HG03378 (cell line): Measurements from ENCODE around the gene RASA2.
A peak's percentile ranks its signal among the peaks of the same experiment; 100 is the strongest.
"Not testable (repeated sequence)": the region's sequence is repeated elsewhere in the genome, so short reads cannot be mapped to it uniquely, and the experiment has no call there.

ENCODE experiments used
- ATAC-seq: cut with Tn5 transposase; IDR thresholded peaks from one replicate; pipeline ENCODE4 v1.9.1; 2021; ENCODE audit warnings: mild to moderate bottlenecking, moderate library complexity; ENCODE audit not compliant: unreplicated experiment

RASA2 gene

DNA sequence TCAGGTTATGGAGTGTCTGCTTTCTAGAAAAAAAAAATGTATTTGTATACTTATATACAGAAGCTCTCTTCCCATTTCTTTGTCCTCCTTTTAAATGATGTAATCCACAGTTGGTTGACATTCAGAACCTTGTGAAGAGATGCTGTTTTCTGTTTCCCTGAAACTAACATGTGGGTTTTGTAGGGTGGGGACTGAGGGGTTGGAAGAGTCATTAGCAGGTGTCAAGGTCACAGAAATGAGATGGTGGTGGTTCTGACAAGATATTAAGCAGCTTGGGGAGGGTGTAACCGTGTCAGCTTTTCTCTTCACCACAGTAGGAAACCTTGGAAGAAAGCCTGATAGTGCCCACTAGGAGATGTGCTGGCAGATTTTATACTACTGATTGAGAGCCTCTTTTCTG is 2.4 kb downstream of the RASA2 start:
- ATAC-seq = no peak

DNA sequence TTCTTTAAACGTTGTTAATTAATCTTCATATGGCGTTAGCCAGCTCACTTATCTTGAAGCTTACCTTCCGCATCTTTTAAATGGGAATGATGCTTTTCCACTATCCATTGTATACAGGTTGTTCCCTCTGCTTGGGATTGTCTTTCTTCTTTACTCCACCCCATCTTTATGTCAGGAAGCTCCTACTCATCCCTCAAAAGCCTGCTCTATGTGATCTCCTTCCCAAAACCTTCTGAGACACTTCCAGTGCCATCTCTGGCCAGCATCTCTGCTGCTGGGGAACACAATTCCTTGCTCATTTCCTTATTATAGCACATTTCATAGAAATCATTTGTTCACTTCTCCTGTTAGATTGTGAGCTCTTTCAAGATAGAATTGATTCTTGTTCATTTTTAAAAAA is 4.3 kb downstream of the RASA2 start:
- no peak for ATAC-seq

GRCh38 chr3:141491929-141492328 is 5.1 kb downstream of the RASA2 start:
- ATAC-seq = no peak

- no peak for ATAC-seq
Observed at GRCh38 chr3:141493184-141493583, 6.4 kb downstream of the RASA2 start.

DNA sequence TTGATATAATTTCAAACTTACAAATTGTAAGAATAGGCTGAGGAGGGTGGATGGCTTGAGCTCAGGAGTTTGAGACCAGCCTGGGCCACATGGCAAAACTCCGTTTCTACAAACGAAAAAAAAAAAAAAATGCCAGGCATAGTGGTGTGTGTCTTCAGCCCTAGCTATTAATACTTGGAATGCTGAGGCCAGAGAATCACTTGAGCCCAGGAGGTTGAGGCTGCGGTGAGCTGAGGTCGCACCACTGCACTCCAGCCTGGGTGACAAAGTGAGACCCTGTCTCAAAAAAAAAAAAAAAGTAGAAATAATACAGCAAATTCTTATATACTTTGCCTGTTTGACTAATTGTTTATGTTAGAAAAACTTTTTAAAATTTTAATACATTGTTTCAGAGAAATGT is 10.8 kb downstream of the RASA2 start:
- ATAC-seq = not testable (repeated sequence)

DNA sequence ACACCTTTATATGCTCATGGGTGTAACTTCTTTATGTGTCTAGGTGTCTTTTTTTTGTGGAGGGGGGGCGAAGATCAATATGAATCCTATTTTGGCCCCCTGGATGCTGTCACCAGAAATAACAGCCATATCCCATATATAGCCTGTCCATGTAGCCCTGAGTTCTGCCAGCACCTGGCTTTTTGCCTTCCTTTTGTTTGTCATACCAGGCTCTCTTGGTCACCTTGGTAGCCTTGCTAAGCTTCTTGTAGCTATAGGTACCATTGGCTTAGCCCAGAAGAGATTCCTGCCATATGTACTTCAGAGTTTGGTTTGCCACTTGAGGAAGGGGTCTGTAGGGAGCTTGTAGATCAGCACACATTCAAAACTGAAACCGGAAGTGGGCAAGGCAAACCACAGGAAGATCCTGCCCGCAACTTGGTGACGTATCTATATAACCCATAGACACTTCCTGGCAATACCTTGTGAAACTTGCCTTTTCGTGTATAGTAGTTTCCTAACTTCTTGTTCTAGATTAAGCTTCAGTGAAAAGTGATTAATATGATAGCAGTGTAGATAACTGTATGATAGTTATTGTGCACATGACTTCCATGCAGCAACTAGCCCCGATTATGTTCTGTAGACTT is 11.9 kb downstream of the RASA2 start:
- peak; percentile 92 for ATAC-seq

GRCh38 chr3:141499284-141499683 is 12.5 kb downstream of the RASA2 start:
- ATAC-seq = no peak

- ATAC-seq = no peak
Observed at GRCh38 chr3:141499965-141500364, 13.1 kb downstream of the RASA2 start.

DNA sequence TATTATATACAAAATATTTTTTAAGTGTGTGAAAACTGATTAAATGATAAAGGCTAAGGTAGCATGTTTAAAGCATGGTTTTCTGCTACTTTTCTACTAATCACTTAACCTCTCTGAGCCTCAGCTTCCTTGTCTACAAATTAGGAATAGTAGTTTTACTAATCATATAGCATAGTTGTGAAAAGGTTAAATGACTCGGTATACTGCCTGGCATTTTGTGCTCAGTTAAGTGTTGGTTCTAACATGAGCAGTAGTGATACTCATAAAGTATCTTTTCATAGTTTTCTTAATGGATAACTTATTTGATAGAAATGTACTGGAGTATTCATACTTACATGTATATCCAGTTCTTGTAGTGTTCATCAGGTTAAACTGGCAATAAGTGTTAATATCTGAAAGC is 13.6 kb downstream of the RASA2 start:
- no peak for ATAC-seq

DNA sequence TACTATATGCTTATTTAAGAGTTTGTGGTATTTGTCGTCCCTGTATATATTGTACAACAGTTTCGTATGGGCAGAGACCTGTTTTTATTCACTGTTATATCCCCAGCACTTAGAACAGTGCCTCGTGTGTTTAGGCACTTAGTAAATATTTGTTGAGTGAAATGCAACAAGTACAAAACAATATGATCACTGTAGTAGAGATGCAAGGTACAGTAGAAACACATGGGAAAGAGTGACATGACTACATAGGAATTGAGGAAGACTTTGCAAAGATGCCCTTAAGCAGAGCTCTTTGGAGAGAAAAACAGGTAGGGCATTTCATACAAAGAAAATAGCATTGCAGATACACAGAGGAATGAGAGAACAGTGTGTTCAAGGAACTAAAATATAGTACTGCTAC is 18.3 kb downstream of the RASA2 start:
- ATAC-seq = no peak

GRCh38 chr3:141506071-141506470 is 19.2 kb downstream of the RASA2 start:
- ATAC-seq = no peak

DNA sequence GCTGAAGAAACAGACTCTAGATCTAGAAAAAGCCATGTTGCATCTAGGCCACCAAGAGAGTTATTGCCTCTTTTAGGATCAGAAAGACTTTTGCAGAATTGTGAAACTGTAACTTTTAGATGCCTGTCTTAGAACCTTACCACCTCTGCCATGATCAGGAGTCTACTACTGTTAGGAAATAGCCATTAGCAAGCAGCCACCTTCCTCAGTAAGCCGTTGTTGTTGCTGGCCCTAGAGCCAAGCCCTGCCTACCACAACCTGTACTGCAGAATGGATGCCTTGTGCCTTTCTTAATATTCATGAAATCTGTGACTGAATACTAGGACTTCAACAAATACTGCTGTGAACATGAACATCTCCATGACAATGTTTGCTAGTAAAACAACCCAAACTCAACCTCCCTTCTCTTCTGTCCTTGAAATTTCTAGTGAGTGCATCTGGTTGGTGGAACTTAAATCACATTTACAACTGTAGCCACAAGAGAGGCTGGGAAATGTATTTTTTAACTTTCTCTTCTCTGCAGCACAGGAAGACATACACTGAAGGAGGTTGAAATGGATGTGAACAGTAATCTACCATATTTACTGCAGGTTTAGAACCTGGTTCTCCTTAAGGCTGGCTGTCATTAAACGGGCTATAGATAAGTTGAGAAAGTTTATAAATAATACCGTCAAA is 20.7 kb downstream of the RASA2 start:
- no peak for ATAC-seq

- no peak for ATAC-seq
Observed at GRCh38 chr3:141508067-141508436, 21.2 kb downstream of the RASA2 start.

DNA sequence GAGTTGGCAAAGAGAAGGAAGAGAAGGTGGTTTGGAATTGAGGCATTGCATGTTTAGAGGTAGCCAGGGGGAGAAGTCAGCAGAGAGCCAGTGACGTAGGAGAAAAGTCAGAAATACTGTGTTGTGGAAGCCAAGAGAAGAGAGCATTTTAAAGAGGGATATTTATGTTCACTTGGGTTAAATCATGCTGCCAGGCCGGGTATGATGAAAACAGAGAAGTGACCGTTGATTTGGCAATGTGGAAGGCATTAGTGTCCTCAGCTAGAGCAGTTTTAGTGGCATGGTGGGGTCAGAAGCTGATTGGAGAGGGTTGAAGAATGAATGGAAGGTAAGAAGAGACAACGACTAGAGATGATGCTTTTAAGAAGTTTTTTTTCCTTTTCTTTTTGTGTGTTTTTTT is 24.5 kb downstream of the RASA2 start:
- ATAC-seq = no peak

DNA sequence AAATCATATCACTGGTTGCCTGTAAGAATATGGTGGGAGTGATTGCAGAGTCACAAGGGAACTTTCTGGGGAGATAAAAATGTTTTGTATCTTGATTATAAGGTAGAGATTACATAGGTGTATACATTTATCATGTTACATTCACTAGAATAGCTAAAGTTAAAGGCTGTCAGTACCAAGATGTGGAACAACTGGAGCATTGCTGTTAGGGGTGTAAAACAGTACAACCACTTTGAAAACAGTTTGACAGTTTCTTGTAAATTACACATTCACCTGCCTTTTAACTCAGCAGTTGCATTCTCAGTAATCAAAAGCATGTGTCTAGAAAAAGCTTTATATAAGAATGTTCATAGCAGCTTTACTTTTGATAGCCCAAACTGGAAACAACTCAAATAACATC is 27.6 kb downstream of the RASA2 start:
- ATAC-seq = no peak

GRCh38 chr3:141519587-141519986 is 32.8 kb downstream of the RASA2 start:
- no peak for ATAC-seq

DNA sequence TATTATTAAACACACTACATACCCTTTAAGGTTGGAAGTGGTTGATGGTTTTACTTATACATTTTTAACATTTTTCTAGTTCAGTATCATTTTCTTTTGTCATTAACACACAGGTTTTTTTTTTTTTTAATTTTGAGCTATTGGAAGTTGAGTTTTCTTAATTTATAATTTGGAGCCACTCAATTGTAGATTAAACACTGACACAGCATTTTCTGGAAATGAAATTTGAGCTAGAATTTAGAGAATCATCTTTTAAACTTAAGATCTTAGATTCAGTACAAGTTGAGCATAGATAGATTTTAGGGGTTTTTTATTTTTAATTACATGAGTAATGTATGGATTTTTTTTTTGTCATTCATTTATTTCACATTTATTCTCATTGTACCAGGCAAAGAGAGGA is 35.0 kb downstream of the RASA2 start:
- no peak for ATAC-seq

DNA sequence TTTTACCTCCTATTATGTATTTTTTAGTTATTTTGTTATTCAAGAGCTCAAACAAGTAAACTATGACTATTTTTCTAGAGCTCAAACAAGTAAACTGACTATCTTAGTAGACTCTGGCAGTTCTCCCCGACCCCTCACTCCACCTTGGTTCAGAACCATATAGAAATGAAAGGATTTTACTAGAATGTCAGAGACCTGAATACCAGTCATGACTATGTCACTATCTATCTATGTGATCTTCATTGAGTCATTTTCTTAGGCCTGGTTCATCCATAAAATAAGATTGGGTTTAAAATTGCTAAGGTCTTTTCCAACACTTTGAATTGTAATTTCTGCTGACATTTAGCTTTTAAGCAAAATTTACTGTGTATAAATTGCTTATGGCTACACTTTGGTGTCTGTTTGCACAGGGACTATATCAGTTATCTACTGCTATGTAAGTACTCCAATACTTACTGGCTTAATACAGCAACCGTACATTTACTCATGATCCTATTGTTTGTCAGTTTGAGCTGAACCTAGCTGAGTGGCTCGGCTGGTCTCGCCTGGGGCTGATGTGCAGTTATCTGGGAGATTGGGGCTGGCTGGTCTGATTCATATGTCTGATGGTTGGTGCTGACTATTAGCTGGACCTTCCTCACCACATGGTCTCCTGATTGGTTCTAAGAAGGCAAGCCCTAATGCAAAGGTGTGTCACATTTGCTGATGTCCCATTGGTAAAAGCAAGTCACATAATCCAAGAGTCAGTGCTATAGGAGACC is 37.0 kb downstream of the RASA2 start:
- no peak for ATAC-seq

- no peak for ATAC-seq
Observed at GRCh38 chr3:141524988-141525387, 38.2 kb downstream of the RASA2 start.

DNA sequence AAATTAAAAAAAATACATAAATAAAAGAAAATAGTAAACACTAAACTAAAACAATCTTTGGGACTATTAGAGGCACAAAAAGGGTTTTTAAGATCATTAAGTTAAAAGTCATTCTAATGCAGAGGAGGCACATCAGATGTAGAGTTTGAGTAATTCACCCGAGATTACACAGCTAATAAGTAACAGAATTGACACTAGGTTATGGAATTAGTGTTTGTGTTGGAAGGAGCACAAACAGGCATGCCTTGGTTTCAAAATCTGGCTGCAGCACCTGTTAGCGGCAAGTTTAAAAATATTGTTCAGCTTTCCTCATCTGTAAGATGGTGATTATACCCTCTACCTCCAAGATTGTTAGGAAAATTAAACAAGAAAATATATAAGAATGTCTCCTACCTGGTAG is 39.0 kb downstream of the RASA2 start:
- no peak for ATAC-seq

DNA sequence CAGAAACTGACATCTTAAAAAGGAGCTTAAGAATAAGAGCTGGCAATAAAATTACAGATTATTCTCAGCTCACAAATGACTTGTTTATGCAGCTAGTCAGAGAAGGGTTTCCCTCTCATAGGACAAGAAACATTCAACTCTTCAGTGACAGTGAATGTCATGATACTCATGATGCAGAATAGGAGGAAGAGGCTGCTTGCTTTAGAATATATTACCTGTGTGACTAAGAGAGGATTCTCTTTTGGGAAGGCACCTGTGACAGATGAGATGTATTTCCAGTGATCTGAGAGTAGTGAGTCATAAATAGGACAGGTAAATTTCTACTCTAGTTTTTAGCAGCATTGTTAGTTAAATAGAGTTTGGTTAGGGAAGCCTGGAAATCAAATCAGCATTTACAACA is 39.9 kb downstream of the RASA2 start:
- ATAC-seq = no peak

GRCh38 chr3:141528800-141529199 is 42.0 kb downstream of the RASA2 start:
- no peak for ATAC-seq
